Midbrain (tissue), 1 donor: Measurements from ENCODE around the gene KCNT1.

Experiments used
- DNase-seq: peaks from one replicate; lab custom pipeline; 2025; lab: John Stamatoyannopoulos, UW

The KCNT1 gene

GRCh38 chr9:135821116-135821515, 119.1 kb downstream of the KCNT1 start:
- no peak for DNase-seq

GRCh38 chr9:135821733-135822373, 119.9 kb downstream of the KCNT1 start:
- DNase-seq = no peak

- DNase-seq = no peak
Measured at GRCh38 chr9:135822374-135822755, 120.4 kb downstream of the KCNT1 start.

- no peak for DNase-seq
Measured at GRCh38 chr9:135823036-135823435, 121.1 kb downstream of the KCNT1 start.

GRCh38 chr9:135825435-135826187, 123.6 kb downstream of the KCNT1 start:
- no peak for DNase-seq

GRCh38 chr9:135826188-135826545, 124.2 kb downstream of the KCNT1 start:
- DNase-seq = no peak

- no peak for DNase-seq
Measured at GRCh38 chr9:135827301-135827700, 125.3 kb downstream of the KCNT1 start.

- DNase-seq = no peak
Measured at GRCh38 chr9:135827866-135828580, 126.0 kb downstream of the KCNT1 start.

- DNase-seq = no peak
Measured at GRCh38 chr9:135828656-135829055, 126.7 kb downstream of the KCNT1 start.

GRCh38 chr9:135830496-135830895, 128.5 kb downstream of the KCNT1 start:
- no peak for DNase-seq

GRCh38 chr9:135833864-135834263, 131.9 kb downstream of the KCNT1 start:
- DNase-seq = no peak

GRCh38 chr9:135835131-135835530, 133.1 kb downstream of the KCNT1 start:
- DNase-seq = no peak

GRCh38 chr9:135839516-135839915, 137.5 kb downstream of the KCNT1 start:
- no peak for DNase-seq

- DNase-seq = no peak
Measured at GRCh38 chr9:135840107-135840506, 138.1 kb downstream of the KCNT1 start.

- no peak for DNase-seq
Measured at GRCh38 chr9:135840539-135840938, 138.6 kb downstream of the KCNT1 start.
